Stimulated activated CD8-positive, alpha-beta memory T cell treated with anti-CD3 and anti-CD28 coated beads, Interleukin-12 subunit alpha, Interleukin-12 subunit beta, amount 100 ng/mL, for 4 hours (primary cell): Measurements from ENCODE around the gene SGTA.
A peak's percentile ranks its signal among the peaks of the same experiment; 100 is the strongest.
"Not testable (repeated sequence)": the region's sequence is repeated elsewhere in the genome, so short reads cannot be mapped to it uniquely, and the experiment has no call there.

ENCODE experiments used
- DNase-seq: peaks from one replicate; pipeline ENCODE4 v3.0.0-alpha.2; 2020; ENCODE audit warnings: low read depth

The SGTA gene

GRCh38 chr19:2793126-2793525 is 10.1 kb upstream of the SGTA start:
- no peak for DNase-seq

GRCh38 chr19:2792666-2793065 is 9.6 kb upstream of the SGTA start:
- not testable (repeated sequence) for DNase-seq

- DNase-seq = no peak
Observed at GRCh38 chr19:2791876-2792275, 8.8 kb upstream of the SGTA start.

GRCh38 chr19:2791440-2791839 is 8.4 kb upstream of the SGTA start:
- no peak for DNase-seq

DNA sequence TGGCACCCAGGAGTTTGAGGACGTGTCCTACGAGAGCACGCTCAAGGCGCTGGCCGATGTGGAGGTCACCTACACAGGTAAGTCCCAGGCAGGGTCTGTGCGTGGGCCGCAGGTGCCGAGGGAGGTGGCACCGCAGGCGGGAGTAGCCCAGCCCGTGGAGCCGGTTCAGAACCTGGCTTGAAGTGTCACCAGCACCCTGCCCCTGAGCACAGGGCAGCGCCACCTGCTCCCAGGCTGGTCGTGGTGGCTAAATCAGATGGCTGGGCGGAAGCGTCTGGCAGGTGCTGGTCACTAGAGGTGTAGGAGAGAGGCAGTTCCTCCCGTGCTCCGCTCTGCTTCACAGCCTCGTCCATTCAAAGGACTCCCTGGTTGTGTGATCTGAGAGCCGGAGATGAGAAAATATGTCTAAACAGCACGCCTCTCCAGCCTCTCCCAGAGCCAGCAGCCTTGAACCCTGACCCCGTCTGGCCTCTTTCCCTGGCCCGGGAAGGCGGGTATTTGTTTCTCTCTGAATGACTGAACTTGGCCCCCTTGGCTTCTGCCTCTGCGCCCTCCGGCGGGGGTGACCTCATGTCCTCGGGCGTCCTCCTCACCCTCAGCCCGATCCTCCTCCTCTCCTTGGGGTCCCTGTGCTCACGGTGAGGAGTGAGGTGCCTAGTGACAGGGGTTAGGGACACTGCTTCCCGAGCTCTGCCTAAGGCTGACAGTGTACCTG is 7.6 kb upstream of the SGTA start:
- DNase-seq = no peak

DNA sequence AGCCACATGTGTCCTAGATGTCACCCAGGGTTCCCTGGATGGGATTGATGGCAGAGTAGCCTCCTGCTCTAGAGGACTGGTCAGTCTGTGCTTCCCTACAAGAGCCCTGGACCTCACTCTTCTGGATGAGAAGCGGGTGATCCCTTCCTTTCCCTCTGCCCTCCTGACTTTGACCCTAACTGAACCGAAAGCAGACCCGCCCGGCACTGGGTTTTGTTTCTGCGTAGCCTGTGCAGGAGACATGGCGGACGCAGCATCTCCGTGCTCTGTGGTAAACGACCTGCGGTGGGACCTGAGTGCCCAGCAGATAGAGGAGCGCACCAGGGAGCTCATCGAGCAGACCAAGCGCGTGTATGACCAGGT is 7.1 kb upstream of the SGTA start:
- no peak for DNase-seq

- DNase-seq = no peak
Observed at GRCh38 chr19:2788237-2788636, 5.2 kb upstream of the SGTA start.

DNA sequence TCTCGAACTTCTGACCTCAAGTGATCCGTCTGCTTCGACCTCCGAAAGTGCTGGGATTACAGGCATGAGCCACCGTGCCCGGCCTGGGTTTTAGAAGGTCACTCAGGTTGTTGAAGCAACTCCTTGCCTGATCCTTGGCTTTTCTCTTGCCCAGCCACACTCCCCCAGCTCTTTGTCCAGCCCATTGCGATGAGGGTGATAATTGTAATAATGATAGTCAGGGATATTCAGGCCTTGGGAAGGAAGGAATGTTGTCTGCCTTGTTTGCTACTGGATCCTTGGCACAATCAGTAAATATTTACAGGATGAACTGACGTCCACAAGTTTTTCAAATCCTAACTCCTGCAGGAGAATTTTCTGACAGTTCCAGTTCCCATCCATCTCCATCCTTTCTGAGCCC is 4.0 kb upstream of the SGTA start:
- no peak for DNase-seq

GRCh38 chr19:2785244-2785997 is 2.3 kb upstream of the SGTA start, which contains the start of gene THOP1:
TSS of gene THOP1 (plus strand) at chr19:2785503. CDS start at chr19:2785663, 160 bp downstream.
- DNase-seq = peak; percentile 96

- DNase-seq = no peak
Observed at GRCh38 chr19:2783781-2784145, 690 bp upstream of the SGTA start.

GRCh38 chr19:2782329-2782935 is 641 bp downstream of the SGTA start:
- DNase-seq = no peak

DNA sequence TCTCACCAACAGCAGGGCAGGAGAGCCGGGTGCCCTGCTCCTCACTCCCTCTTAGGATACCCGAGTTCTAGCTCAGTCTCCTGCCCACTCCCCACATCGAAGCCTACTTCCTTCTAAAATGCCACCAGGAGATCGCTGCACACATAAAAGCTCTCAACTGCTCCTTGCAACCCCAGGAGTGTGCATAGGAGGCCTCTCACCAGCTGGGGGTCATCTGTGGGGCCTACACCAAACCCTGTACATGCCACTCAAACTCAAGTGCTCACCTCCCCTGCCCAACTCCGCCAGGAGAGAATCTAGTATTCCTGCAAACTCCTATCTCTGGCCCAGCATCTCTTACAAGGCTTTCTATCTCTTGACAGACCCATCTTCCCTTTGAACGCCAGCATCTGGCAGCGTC is 2.8 kb downstream of the SGTA start:
- no peak for DNase-seq

DNA sequence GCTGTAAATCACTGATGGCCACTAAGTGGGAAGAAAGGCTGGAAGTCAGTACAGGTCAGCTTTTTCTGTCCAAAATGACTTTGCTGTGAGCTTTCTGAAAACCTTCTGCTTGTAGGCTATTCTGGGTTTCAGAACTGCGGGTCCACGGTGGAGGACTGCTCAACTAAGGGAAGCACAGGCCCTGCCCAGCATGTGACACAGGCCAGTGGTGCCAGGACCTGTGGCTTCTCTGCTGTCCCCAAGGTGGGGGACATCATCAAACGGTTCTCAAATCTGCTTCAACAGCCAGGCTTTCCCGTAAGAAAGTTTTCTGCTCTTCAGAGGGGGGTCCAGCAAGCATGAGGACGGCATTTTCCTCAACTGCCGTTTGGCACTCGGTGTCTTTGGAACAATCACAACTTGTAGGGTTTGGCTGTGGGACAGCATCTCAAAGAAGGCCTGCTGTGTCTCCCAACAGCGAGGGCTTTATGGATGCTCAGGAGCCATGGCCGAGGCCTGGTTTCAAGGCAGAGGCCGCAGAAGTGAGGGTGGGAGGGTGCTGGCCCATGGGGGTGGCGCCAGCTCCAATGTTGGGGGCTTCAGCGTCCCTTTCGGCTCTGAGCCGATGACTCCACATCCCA is 3.8 kb downstream of the SGTA start:
- DNase-seq = no peak

- DNase-seq = no peak
Observed at GRCh38 chr19:2777952-2778683, 5.0 kb downstream of the SGTA start.

GRCh38 chr19:2775556-2776430 is 7.3 kb downstream of the SGTA start:
- DNase-seq = peak; percentile 57

DNA sequence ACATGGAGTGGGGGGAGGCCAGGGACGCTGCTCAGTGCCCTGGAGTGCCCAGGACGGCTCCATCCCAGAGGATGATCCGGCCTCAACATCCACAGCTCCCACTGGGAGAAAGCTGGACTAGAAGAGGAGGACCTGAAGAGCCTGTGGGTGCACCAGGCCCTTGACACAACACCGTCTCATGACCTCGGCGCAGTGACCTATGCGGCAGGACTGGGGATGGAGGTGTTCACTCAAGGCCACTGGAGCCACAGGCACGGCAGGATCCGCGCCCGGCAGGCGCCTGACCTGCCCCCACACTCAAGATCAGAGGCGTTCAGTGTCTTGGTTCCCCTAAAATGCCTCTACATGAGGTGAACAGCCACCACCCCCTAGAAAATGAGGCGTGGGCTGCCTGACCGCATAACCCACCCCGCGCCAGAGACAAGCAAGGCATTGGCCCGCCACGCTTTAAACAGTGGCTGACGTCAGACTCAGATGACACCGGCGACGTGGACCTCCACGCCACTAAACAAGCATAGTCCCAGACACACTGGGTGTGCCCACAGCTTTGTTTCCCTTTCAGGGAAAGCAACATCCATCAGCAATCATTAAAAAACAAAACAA is 8.0 kb downstream of the SGTA start:
- no peak for DNase-seq

GRCh38 chr19:2774083-2774679 is 8.9 kb downstream of the SGTA start:
- DNase-seq = no peak

DNA sequence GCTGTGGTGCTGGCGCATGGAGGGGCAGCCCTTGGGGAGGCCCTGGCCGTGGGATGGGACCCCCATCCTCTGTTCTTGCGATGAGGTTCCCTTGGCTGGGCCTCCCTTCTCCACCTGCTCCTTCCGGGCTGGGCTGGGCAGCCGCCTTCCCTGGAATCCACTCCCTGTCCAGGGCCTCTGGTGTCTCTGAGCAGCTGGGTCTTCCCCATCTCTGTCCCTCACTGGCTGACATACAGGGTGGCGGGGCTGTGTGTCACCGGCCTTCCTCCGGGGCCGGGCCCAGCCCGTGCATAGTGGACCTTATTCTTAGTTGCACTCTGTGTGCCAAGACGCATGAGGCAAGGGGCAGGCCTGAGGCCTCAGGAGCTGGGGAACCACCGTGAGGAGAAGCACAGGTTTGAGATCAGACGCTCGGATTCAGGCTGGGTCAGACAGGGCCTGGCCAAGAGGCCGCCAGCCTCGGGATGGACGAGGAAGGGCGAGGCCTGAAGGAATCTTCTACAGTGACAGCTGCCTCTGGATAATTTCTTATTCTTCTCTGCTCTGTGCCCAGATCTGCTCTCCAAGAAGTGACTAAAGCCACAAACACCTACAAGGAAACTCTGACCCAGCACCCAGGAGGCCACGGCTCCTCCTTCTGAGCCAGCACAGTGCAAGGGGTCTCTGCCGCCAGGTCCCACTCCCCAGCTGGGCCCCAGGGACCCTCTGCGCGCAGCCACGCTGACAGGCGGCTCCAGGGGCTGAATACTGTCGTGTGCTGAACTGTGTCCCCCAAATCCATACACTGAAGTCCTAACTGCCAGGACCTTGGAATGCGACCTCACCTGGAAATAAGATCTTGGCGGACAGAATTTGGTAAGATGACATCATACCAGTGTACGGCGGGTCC is 11.0 kb downstream of the SGTA start:
- DNase-seq = no peak
